ENCODE measurements around the gene MRPS18C.
"Not testable (repeated sequence)": the region's sequence is repeated elsewhere in the genome, so short reads cannot be mapped to it uniquely, and the experiment has no call there.

MRPS18C gene

GRCh38 chr4:83455281-83456183 lies at the start of gene MRPS18C, which contains the start of gene HELQ:
Gene MRPS18C, plus strand, starts transcription at chr4:83456058. Its CDS starts 20 bp downstream, at chr4:83456078.
Gene HELQ, minus strand, starts transcription at chr4:83455823. Its CDS starts 130 bp downstream, at chr4:83455693.
- DNase-seq, result peak; percentile 90

- no peak for DNase-seq
These were observed 47.0 kb upstream of the MRPS18C start for GRCh38 chr4:83408908-83409307.

GRCh38 chr4:83413676-83414075 lies 42.2 kb upstream of the MRPS18C start:
- no peak for DNase-seq

GRCh38 chr4:83417566-83417965 lies 38.3 kb upstream of the MRPS18C start:
- DNase-seq, result no peak

- no peak for DNase-seq
These were observed 37.6 kb upstream of the MRPS18C start for GRCh38 chr4:83418211-83418610.

GRCh38 chr4:83431200-83431599 lies 24.7 kb upstream of the MRPS18C start:
- no peak for DNase-seq

GRCh38 chr4:83436680-83437079 lies 19.2 kb upstream of the MRPS18C start:
- DNase-seq, result no peak

GRCh38 chr4:83438719-83439118 lies 17.1 kb upstream of the MRPS18C start:
- DNase-seq, result no peak

- DNase-seq, result no peak
These were observed 15.6 kb upstream of the MRPS18C start for GRCh38 chr4:83440148-83440814.

GRCh38 chr4:83440899-83441298 lies 15.0 kb upstream of the MRPS18C start:
- no peak for DNase-seq

- DNase-seq, result no peak
These were observed 6.8 kb upstream of the MRPS18C start for GRCh38 chr4:83449009-83449408.

GRCh38 chr4:83454686-83455085 lies 1.2 kb upstream of the MRPS18C start:
- no peak for DNase-seq

GRCh38 chr4:83456184-83456501 lies 285 bp downstream of the MRPS18C start:
- no peak for DNase-seq

- no peak for DNase-seq
These were observed 17.6 kb downstream of the MRPS18C start for GRCh38 chr4:83473423-83473822.

GRCh38 chr4:83473966-83474365 lies 18.1 kb downstream of the MRPS18C start:
- no peak for DNase-seq

GRCh38 chr4:83484500-83485461 lies 28.9 kb downstream of the MRPS18C start, which contains the start of gene ABRAXAS1:
Gene ABRAXAS1, minus strand, starts transcription at chr4:83485100. Its CDS starts 28 bp downstream, at chr4:83485072.
- peak; percentile 91 for DNase-seq

GRCh38 chr4:83486457-83487129 lies 30.7 kb downstream of the MRPS18C start:
- DNase-seq, result no peak

- no peak for DNase-seq
These were observed 34.0 kb downstream of the MRPS18C start for GRCh38 chr4:83489711-83490326.

GRCh38 chr4:83490876-83491450 lies 35.1 kb downstream of the MRPS18C start:
- DNase-seq, result no peak

- DNase-seq, result not testable (repeated sequence)
These were observed 40.4 kb downstream of the MRPS18C start for GRCh38 chr4:83496085-83496917.
